Activated T-helper 1 cell treated with anti-CD3 and anti-CD28 coated beads, Interleukin-2, amount 50 U/mL, for 16 hours (primary cell): ENCODE data around the gene ST8SIA2.

Source experiments
- DNase-seq, 2 donors: peaks; one replicate each; pipeline ENCODE4 v3.0.0-alpha.2; 2020; ENCODE audit warnings: low read depth in 1 of 2, low spot score in 1 of 2

The ST8SIA2 gene

GRCh38 chr15:92393071-92393979 is at the start of gene ST8SIA2:
TSS of gene ST8SIA2 (plus strand) at chr15:92393881. CDS start at chr15:92394065, 184 bp downstream.
- DNase-seq, result no peak

GRCh38 chr15:92343924-92344643 is 49.6 kb upstream of the ST8SIA2 start:
- DNase-seq, result no peak

- DNase-seq, result no peak
Measured at GRCh38 chr15:92346063-92346462, 47.6 kb upstream of the ST8SIA2 start.

- DNase-seq, result no peak
Measured at GRCh38 chr15:92355307-92355706, 38.4 kb upstream of the ST8SIA2 start.

GRCh38 chr15:92361321-92362000 is 32.2 kb upstream of the ST8SIA2 start:
- no peak for DNase-seq

GRCh38 chr15:92362001-92362350 is 31.7 kb upstream of the ST8SIA2 start:
- DNase-seq, result no peak

GRCh38 chr15:92365084-92365483 is 28.6 kb upstream of the ST8SIA2 start:
- no peak for DNase-seq

- no peak for DNase-seq
Measured at GRCh38 chr15:92365906-92366305, 27.8 kb upstream of the ST8SIA2 start.

GRCh38 chr15:92366381-92366780 is 27.3 kb upstream of the ST8SIA2 start:
- DNase-seq, result no peak

- DNase-seq, result no peak
Measured at GRCh38 chr15:92375057-92375456, 18.6 kb upstream of the ST8SIA2 start.

- no peak for DNase-seq
Measured at GRCh38 chr15:92376109-92376508, 17.6 kb upstream of the ST8SIA2 start.

- no peak for DNase-seq
Measured at GRCh38 chr15:92377083-92377789, 16.4 kb upstream of the ST8SIA2 start.

GRCh38 chr15:92383519-92384324 is 10.0 kb upstream of the ST8SIA2 start:
- no peak for DNase-seq

GRCh38 chr15:92384381-92384780 is 9.3 kb upstream of the ST8SIA2 start:
- no peak for DNase-seq

GRCh38 chr15:92385096-92385495 is 8.6 kb upstream of the ST8SIA2 start:
- DNase-seq, result no peak

- DNase-seq, result no peak
Measured at GRCh38 chr15:92391640-92392039, 2.0 kb upstream of the ST8SIA2 start.

- DNase-seq, result no peak
Measured at GRCh38 chr15:92392462-92392861, 1.2 kb upstream of the ST8SIA2 start.

GRCh38 chr15:92393980-92394308 is 263 bp downstream of the ST8SIA2 start:
- no peak for DNase-seq

- no peak for DNase-seq
Measured at GRCh38 chr15:92394309-92395097, 822 bp downstream of the ST8SIA2 start.
